ENCODE results near the gene PPIB. TPM values are rescaled to one million over a fixed set of nuclear protein-coding genes. Genes with fewer than 3 reads are reported as not detected.

Gene PPIB
- 237 and 811 TPM in 2 replicates for total RNA-seq (ENCODE audit: low replicate concordance)

- peak; percentile 41 for TF ChIP-seq CTCF (IDR thresholded peaks at IDR 0.05; ENCODE audit: insufficient read depth, low read length)
- DNase-seq (ENCODE audit: low read depth): peak; percentile 96
- peak within 1 kb of the TSS; percentile 91 for H3K4me3 ChIP-seq (ENCODE audit: low read depth, low read length)
These were observed at the start of gene PPIB for GRCh38 chr15:64162869-64163658. TSS of gene PPIB (minus strand) at chr15:64163022. CDS start at chr15:64162986, 36 bp downstream.

GRCh38 chr15:64211696-64212095, 48.9 kb upstream of the PPIB start:
- no peak for TF ChIP-seq CTCF (IDR thresholded peaks at IDR 0.05; ENCODE audit: insufficient read depth, low read length)
- no peak overlapping the region for H3K4me3 ChIP-seq (ENCODE audit: low read depth, low read length)
- DNase-seq (ENCODE audit: low read depth): no peak

GRCh38 chr15:64210371-64210770, 47.5 kb upstream of the PPIB start:
- no peak for TF ChIP-seq CTCF (IDR thresholded peaks at IDR 0.05; ENCODE audit: insufficient read depth, low read length)
- no peak for DNase-seq (ENCODE audit: low read depth)
- no peak overlapping the region for H3K4me3 ChIP-seq (ENCODE audit: low read depth, low read length)

- H3K4me3 ChIP-seq (ENCODE audit: low read depth, low read length): no peak overlapping the region
- peak; percentile 71 for DNase-seq (ENCODE audit: low read depth)
- peak; percentile 38 for TF ChIP-seq CTCF (IDR thresholded peaks at IDR 0.05; ENCODE audit: insufficient read depth, low read length)
These were observed 47.0 kb upstream of the PPIB start for GRCh38 chr15:64209680-64210334.

GRCh38 chr15:64205202-64205601, 42.4 kb upstream of the PPIB start:
- TF ChIP-seq CTCF (IDR thresholded peaks at IDR 0.05; ENCODE audit: insufficient read depth, low read length): no peak
- no peak for DNase-seq (ENCODE audit: low read depth)
- no peak overlapping the region for H3K4me3 ChIP-seq (ENCODE audit: low read depth, low read length)

- DNase-seq (ENCODE audit: low read depth): peak; percentile 93
- no peak for TF ChIP-seq CTCF (IDR thresholded peaks at IDR 0.05; ENCODE audit: insufficient read depth, low read length)
- H3K4me3 ChIP-seq (ENCODE audit: low read depth, low read length): no peak overlapping the region
These were observed 34.6 kb upstream of the PPIB start for GRCh38 chr15:64197425-64197824.
